Panc1 (cell line): Measurements from ENCODE around the gene NIPBL. TPM values are rescaled to one million over a fixed set of nuclear protein-coding genes. Genes with fewer than 3 reads are reported as not detected.
"Not testable (repeated sequence)": the region's sequence is repeated elsewhere in the genome, so short reads cannot be mapped to it uniquely, and the experiment has no call there.

ENCODE experiments used
- ATAC-seq: fragments of 200-7000 bp; cut with Tn5 transposase; 2 replicates; pipeline ENCODE4 v1.9.1; 2020; ENCODE audit warnings: mild to moderate bottlenecking, moderate library complexity
- BruUV-seq: library from RNA; stranded (reverse); fragments of 400-500 nt; replicated peaks from 2 replicates; lab custom pipeline; 2021; lab: Mats Ljungman, UMichigan
- CTCF ChIA-PET: fragments of 300-600 bp; sonication (Branson Sonifier 250); formaldehyde crosslinking; loops from one replicate; lab custom pipeline; 2022; ENCODE audit warnings: antibody characterized with exemption; lab: Charles Lee
- POLR2A ChIA-PET: fragments of 300-600 bp; sonication (Branson Sonifier 250); formaldehyde crosslinking; loops from one replicate; lab custom pipeline; 2022; ENCODE audit warnings: antibody characterized with exemption; lab: Charles Lee
- DNase-seq: peaks from one replicate; pipeline ENCODE4 v3.0.0-alpha.2; 2010; ENCODE audit warnings: low read depth, low spot score
- H3K27ac ChIP-seq: 2 replicates; pipeline ENCODE4 v1.5.1; 2011; ENCODE audit warnings: mild to moderate bottlenecking, low read length, inconsistent platforms
- H3K27me3 ChIP-seq: fragments of 200-500 bp; sonication (Bioruptor generic); 2 replicates; pipeline ENCODE4 v1.6.0; 2014; ENCODE audit warnings: low read length, inconsistent platforms; ENCODE audit not compliant: control insufficient read depth, insufficient read depth
- H3K36me3 ChIP-seq: fragments of 200-500 bp; sonication (Bioruptor generic); 2 replicates; pipeline ENCODE4 v1.5.1; 2014; ENCODE audit warnings: inconsistent platforms, mild to moderate bottlenecking, low read length, moderate library complexity; ENCODE audit not compliant: control insufficient read depth, insufficient read depth
- H3K4me1 ChIP-seq: 2 replicates; pipeline ENCODE4 v1.5.1; 2011; ENCODE audit warnings: inconsistent platforms, mild to moderate bottlenecking, low read length, moderate library complexity; ENCODE audit not compliant: control insufficient read depth, insufficient read depth
- H3K4me3 ChIP-seq, 2 experiments: 2 replicates each; pipeline ENCODE4 v1.5.1; 2011 to 2012; ENCODE audit warnings: low read depth in 2 of 2, low read length in 2 of 2, mild to moderate bottlenecking in 2 of 2, inconsistent platforms in 1 of 2, moderate library complexity in 1 of 2
- H3K9me3 ChIP-seq: fragments of 200-500 bp; sonication (Bioruptor generic); 2 replicates; pipeline ENCODE4 v1.5.1; 2014; ENCODE audit warnings: low read depth, mild to moderate bottlenecking, inconsistent platforms, low read length, moderate library complexity; ENCODE audit not compliant: control insufficient read depth, insufficient read depth
- POLR2AphosphoS5 ChIP-seq: IDR thresholded peaks from 2 replicates; pipeline ENCODE4 v1.6.1; 2012; ENCODE audit warnings: mild to moderate bottlenecking, low read depth, low read length, moderate library complexity
- SIN3A ChIP-seq: IDR thresholded peaks from 2 replicates; pipeline ENCODE4 v1.6.1; 2012; ENCODE audit warnings: low read depth, mild to moderate bottlenecking, low read length, moderate library complexity, borderline replicate concordance; ENCODE audit not compliant: insufficient read depth
- TCF7L2 ChIP-seq: IDR thresholded peaks from 2 replicates; pipeline ENCODE4 v1.6.1; 2011; ENCODE audit warnings: mild to moderate bottlenecking, low read depth, low read length, inconsistent platforms
- in situ Hi-C: cut with HindIII; loops from 2 replicates; pipeline ENCODE4 v1.10.0; 2016; ENCODE audit warnings: low sequenced_read_pairs, low pct_unique_long_range_greater_than_20kb
- intact Hi-C: fragments of 100-400 bp; cut with micrococcal nuclease; formaldehyde crosslinking; loops from one replicate; pipeline ENCODE4 v1.10.0; 2022; ENCODE audit not compliant: unreplicated experiment
- total RNA-seq: library from RNA; stranded (reverse); gene quantifications from one replicate; pipeline ENCODE4 v1.2.1, GENCODE V29; 2021; ENCODE audit not compliant: unreplicated experiment
- TF ChIP-seq, protein P1 (sequence below): fragments of 450-650 bp; IDR thresholded peaks from 2 replicates; pipeline ENCODE4 v1.5.1; 2017; ENCODE audit warnings: mild to moderate bottlenecking

Gene NIPBL
- total RNA-seq, 1 experiment from 2014 or later, result 41.6 TPM

DNA sequence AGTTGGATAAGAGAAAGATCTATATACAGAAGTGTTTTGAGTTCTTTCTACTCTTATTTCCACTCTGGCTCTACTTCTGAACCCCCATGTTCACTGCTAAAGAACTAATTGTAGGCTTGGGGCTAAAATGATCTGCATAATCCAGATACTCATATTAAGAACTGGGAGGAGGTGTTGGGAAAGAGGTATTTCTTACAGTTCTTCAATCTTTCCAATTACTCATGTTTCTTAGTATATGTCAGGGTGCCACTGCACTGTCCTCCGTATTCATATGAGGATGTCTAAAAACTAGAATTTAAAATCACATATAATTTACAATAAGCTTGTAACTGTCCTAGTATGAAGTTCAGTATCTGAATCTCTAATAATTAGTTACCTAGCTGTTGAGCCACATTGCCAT, 12.7 kb downstream of the NIPBL start:
- H3K4me3 ChIP-seq, result no peak overlapping the region
- no peaks in the 10 kb centered on the region for H3K9me3 ChIP-seq
- H3K4me1 ChIP-seq, result peaks cover 4% of the 10 kb centered on the region; the same call in 1 of the 2 replicates
- H3K36me3 ChIP-seq, result no peaks in the 10 kb centered on the region
- ATAC-seq, result no peak
- in situ Hi-C loops (no loop called here), intact Hi-C loops (no loop called here)
- POLR2A ChIA-PET, result no interaction called here
- no TSS peak for BruUV-seq
- TF ChIP-seq, protein P1, sequence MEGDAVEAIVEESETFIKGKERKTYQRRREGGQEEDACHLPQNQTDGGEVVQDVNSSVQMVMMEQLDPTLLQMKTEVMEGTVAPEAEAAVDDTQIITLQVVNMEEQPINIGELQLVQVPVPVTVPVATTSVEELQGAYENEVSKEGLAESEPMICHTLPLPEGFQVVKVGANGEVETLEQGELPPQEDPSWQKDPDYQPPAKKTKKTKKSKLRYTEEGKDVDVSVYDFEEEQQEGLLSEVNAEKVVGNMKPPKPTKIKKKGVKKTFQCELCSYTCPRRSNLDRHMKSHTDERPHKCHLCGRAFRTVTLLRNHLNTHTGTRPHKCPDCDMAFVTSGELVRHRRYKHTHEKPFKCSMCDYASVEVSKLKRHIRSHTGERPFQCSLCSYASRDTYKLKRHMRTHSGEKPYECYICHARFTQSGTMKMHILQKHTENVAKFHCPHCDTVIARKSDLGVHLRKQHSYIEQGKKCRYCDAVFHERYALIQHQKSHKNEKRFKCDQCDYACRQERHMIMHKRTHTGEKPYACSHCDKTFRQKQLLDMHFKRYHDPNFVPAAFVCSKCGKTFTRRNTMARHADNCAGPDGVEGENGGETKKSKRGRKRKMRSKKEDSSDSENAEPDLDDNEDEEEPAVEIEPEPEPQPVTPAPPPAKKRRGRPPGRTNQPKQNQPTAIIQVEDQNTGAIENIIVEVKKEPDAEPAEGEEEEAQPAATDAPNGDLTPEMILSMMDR, result no peak
- TF ChIP-seq SIN3A (no peak), POLR2AphosphoS5 (no peak)
- CTCF ChIA-PET, result no interaction called here
- DNase-seq, result no peak
- H3K27ac ChIP-seq, result no peak overlapping the region
- no peaks in the 10 kb centered on the region for H3K27me3 ChIP-seq

DNA sequence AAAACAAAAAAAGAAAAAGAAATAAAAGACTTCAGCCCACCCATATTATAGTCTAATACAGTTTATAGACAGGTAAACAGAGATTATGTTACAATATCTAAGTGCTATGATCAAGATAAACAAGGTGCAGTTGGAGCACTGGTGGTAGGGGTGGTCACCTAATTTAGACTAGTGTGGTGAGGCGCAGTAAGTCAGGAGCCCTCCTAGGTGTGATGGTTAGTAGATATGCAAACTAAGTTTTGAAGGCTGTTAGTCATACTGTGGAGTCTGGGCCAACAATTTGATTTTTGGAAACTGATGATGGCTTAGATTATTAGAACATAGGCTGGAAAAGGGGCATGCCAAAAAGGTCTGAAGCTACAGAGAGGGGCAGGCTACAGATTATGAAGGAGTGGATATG, 14.7 kb downstream of the NIPBL start:
- H3K4me1 ChIP-seq, result peaks cover 4% of the 10 kb centered on the region; the same call in 1 of the 2 replicates
- intact Hi-C loops, result no loop called here
- H3K27ac ChIP-seq, result no peak overlapping the region
- H3K36me3 ChIP-seq, result no peaks in the 10 kb centered on the region
- no TSS peak for BruUV-seq
- ATAC-seq, result no peak
- ChIA-PET POLR2A (no interaction called here), CTCF (no interaction called here)
- no peaks in the 10 kb centered on the region for H3K9me3 ChIP-seq
- no peaks in the 10 kb centered on the region for H3K27me3 ChIP-seq
- no peak for DNase-seq
- no peak overlapping the region for H3K4me3 ChIP-seq
- TF ChIP-seq, protein P1, result no peak
- TF ChIP-seq TCF7L2 (no peak), SIN3A (no peak), POLR2AphosphoS5 (no peak)
- in situ Hi-C loops, result no loop called here

DNA sequence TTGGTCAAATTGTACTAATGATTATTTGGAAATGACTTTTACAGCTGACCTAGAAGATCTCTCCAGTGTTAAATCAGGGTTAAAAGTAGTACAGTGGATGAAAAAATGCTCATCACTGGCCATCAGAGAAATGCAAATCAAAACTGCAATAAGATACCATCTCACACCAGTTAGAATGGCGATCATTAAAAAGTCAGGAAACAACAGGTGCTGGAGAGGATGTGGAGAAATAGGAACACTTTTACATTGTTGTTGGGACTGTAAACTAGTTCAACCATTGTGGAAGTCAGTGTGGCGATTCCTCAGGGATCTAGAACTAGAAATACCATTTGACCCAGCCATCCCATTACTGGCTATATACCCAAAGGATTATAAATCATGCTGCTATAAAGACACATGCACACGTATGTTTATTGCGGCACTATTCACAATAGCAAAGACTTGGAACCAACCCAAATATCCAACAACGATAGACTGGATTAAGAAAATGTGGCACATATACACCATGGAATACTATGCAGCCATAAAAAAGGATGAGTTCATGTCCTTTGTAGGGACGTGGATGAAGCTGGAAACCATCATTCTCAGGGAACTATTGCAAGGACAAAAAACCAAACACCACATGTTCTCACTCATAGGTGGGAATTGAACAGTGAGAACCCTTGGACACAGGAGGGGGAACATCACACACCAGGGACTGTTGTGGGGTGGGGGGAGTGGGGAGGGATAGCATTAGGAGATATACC, 15.7 kb downstream of the NIPBL start:
- H3K4me3 ChIP-seq, in situ Hi-C loops, H3K36me3 ChIP-seq, POLR2A ChIA-PET, H3K27ac ChIP-seq, ATAC-seq, H3K9me3 ChIP-seq, H3K4me1 ChIP-seq, intact Hi-C loops, DNase-seq, H3K27me3 ChIP-seq, CTCF ChIA-PET: not testable (repeated sequence)
- BruUV-seq, result TSS peak; percentile 11
